ENCODE results near the gene STK11IP.
A peak's percentile ranks its signal among the peaks of the same experiment; 100 is the strongest.
"Not testable (repeated sequence)": the region's sequence is repeated elsewhere in the genome, so short reads cannot be mapped to it uniquely, and the experiment has no call there.

Gene STK11IP

DNA sequence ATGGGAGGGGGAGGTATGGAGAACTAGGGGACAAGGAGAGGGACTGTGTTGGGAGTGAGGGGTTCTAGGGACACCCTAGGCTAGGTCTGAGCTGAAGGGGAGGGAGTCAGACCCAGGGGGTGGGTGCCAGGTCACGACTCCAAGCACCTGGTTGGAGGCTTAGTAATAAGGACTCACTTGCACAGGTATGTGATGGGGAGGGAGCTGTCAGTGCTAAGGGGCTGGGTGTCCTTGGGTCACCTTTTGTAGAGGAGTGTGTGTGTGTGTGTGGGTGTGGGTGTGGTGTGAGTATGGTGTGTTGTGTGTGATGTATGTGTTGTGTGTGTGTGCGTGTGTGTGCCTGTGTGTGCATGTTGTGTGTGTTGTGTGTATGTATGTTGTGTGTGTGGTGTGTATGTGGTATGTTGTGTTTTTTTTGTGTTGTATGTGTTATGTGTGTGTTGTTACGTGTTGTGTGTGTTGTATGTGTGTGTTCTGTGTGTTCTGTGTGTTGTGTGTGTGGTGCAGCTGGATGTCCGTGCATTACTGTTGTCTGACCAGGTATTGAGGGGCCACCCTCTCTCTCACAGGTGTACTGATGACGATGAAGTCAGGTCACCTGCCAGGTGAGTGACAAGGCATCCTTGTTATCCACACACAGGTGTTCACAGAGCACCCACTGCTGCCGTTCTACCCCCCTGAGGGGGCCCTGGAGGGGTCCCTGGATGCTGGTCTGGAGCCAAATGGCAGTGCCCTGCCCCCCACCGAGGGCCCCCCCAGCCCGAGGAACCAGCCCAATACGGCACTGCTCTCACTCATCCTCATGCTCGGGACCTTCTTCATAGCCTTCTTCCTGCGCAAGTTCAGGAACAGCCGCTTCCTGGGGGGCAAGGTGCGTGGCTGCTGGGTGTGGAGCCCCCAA, 39.5 kb downstream of the STK11IP start:
- no peak for DNase-seq

DNA sequence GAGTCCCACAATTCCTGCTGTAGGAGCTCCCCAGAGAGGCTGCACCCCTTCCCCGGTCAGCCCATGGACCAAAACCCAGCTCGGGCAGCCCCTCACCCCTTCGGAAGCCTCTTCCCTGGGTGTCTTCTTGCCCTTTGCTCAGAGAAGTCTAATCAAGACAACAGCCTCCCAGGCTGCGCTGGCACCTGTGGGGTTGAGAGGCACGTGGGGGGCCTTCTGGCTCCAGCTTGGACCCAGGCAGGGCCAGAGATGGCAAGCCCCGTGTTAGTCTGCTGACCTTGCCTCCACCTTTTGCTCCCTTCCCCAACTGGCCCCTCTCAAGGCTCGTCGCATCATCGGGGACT, 40.2 kb downstream of the STK11IP start:
- DNase-seq = no peak

- DNase-seq = no peak
Observed at GRCh38 chr2:219638217-219638947, 40.7 kb downstream of the STK11IP start.

- DNase-seq = no peak
Observed at GRCh38 chr2:219638948-219639755, 41.5 kb downstream of the STK11IP start.

GRCh38 chr2:219641390-219642068, 43.9 kb downstream of the STK11IP start:
- no peak for DNase-seq

DNA sequence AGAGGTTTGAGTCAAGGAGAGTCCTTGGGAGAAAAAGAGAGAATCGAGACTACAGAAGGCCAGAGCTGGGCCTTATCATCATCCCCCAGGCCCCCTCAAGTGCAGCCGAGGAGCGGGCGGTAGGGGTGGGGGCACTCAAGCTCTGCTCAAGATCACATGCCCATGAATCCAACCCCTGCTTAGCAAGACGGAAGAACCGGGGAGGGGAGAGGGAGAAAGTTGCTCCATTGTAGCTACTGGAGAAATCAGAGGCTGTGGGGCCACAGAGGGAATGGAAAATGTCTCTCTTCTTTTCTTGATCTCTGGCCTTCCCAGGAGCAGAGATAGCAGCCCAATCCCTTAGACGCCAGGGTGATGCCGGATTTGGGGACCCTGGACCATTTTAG, 44.4 kb downstream of the STK11IP start:
- no peak for DNase-seq

DNA sequence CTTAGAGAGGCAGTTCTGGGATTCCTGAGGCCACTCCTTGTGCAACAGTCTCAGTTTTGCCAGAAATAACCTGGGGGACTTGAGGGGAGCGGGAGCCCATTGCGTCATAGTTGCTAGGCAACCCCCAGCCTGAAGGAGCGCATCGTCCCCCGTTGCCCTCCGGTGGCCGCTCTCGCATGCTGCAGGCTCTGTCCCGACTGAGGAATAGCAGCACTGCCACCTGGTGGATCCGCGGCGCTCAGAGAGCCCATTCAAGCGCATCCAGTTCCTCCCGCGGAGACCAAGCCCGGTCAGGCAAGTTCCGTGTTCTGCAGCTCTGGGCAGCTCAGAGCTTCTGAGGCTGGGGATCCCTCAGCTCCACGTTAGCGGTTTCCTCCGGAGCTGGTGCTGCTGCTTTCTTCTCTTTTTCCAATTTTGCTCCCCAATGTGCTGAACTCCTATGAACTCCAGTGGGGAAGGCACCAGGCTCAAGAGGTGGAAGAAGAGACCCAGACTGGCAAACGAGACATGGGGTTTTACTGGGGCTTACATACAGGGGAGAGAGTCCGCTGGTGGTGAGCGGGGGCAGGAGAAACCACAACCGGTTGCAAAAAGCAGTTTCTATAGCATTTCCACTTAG, 44.9 kb downstream of the STK11IP start:
- peak; percentile 75 to 84 (median 82) for DNase-seq

DNA sequence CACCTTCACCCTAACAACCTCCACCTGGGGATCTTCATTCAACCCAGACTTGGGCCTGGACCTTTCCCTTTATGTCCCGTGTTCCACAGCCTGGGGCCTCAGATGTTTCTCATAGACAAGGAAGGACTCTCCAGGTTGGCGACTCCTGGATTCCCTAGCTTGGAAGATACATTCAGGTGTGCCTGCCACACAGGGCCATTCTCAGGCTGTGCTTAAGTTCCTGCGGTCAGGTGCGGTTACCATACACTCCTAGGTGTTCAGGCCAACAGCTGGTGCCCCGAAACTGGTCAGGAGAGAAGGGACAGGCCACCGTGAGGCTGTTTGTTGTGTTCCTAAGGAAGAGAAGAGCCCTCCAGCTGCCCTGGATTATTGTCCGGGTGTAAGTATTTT, 45.4 kb downstream of the STK11IP start:
- no peak for DNase-seq

GRCh38 chr2:219643788-219644398, 46.2 kb downstream of the STK11IP start:
- no peak for DNase-seq

DNA sequence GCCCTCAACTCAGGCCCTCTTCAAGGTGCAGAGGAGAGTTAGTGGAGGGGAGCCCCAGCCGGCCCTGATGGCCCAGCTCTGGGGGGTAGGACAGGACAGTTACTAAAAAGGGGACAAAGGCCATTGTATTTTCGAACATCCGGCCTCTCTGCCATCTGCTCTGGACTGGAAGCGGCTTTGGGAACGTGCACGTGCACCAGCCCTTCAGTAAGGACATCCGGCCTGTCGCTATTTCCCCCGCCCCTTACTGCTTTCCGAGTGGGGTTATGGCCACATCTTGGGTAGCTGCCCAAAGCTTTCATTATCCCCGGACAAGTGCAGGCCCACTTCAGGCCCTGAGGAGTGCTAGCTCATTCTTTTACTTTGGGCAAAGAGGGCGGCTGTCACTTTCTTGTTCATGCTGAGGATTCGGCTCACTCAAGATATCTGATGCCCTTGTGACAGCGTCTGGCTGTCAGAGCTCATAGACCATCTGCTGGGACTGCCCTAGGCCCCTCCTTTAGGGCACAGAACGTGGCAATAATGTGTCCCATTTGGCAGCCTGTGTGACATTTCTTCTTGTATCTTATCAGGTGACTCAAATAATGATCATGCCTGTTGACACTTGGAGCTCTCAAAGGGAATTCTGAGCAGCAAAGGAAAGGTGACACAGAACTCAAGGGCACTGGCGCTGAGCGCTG, 47.3 kb downstream of the STK11IP start:
- DNase-seq = no peak

- no peak for DNase-seq
Observed at GRCh38 chr2:219645631-219646527, 48.2 kb downstream of the STK11IP start.

GRCh38 chr2:219648176-219648575, 50.5 kb downstream of the STK11IP start:
- no peak for DNase-seq

- no peak for DNase-seq
Observed at GRCh38 chr2:219648963-219649362, 51.3 kb downstream of the STK11IP start.

DNA sequence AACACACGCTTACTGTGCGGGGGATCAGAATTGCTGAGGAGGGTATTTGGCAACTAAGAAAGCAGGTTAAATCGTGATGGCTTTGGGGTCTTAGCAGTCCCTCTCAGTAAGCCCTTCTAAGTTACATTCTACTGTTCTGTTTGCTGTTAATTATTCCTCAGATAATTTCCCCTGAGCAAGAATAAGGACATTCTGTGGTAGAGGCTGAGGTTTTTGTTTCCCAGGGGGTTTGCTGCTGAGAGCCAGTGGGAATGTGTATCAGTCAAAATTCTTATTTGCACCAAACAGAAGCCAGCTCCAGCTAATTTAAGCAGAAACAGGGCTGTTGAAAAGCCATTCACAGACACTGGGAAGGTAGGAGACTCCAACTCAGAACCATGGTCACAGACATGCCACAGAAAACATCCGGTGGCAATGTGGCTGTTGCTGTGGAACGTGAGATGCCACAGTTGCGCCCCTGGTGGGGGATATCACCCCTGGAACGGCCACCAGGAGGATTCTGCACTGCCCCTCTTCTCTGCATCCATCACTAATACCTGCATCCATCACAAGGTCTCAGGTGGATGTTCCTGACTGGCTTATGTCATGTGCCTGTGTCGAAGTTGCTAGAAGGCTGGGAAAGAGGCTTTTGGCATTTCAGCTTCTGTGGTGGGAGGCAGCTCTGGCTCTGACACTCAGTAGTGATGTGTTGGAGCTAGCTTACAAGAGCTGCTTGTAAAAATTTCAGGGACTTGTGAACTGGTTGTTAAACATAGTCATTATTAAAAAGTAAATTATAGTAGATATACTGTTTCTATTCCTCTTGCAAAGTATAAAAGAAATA, 53.0 kb downstream of the STK11IP start:
- DNase-seq = no peak

GRCh38 chr2:219651656-219652055, 54.0 kb downstream of the STK11IP start:
- DNase-seq = not testable (repeated sequence)

DNA sequence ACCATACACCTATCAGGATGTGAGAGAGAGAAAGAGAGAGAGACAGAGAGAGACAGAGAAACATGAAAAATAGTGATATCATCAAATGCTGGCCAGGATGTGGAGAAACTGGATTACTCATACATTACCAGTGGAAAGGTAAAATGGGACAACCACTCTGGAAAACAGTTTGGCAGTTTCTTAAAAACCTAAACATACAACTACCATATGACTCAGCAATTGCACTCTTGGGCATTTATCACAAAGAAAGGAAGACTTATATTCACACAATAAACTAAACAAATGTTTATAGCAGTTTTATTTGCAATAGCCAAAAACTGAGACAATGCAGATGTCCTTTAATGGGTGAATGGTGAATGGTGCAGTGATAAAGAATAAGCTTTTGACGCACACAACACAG, 58.9 kb downstream of the STK11IP start:
- DNase-seq = no peak

- DNase-seq = no peak
Observed at GRCh38 chr2:219658196-219658846, 60.7 kb downstream of the STK11IP start.

- no peak for DNase-seq
Observed at GRCh38 chr2:219658874-219659273, 61.2 kb downstream of the STK11IP start.

Measured in stimulated activated naive CD4-positive, alpha-beta T cell (primary cell).